ENCODE results near the gene NAV3.

The NAV3 gene

DNA sequence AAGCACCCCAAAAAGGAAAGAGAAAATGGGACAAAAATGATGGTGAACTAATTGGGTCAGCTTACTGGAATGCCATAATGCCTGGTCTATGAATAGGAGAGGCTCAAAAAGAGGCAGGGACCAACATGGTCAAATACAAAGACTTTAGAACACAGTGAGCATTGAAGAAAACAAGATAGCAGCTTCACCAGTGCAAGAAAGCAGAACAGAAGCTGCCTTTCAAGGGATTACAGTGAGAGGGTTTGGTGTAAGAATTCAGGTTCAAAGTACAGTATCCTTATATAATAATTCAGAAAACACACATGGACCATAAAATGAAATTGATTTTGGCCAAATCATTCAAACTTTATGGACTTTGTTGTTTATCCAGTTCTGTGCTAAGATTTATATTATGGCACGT, 162.1 kb downstream of the NAV3 start:
- Histone ChIP-seq H4K20me1 (ENCODE audit: control insufficient read depth, insufficient read depth, low read depth, low read length) (no peaks in the 10 kb centered on the region), H3K4me2 (ENCODE audit: low read length) (no peak overlapping the region), H3K9me2 (replicated peaks; ENCODE audit: control insufficient read depth, low read length) (no peaks in the 10 kb centered on the region), H3K27ac (ENCODE audit: low read depth, low read length) (no peak overlapping the region), H3K27me3 (ENCODE audit: control insufficient read depth, low read length) (no peaks in the 10 kb centered on the region), H3K36me3 (ENCODE audit: control insufficient read depth, low read length) (no peaks in the 10 kb centered on the region), H3K4me3 (ENCODE audit: low read length) (no peak overlapping the region), H3K79me2 (ENCODE audit: control insufficient read depth, low read length) (no peaks in the 10 kb centered on the region), H3K9me3 (ENCODE audit: control insufficient read depth, insufficient read depth, low read length) (peaks cover 3% of the 10 kb centered on the region; the same call in 1 of the 2 replicates), H3F3A (ENCODE audit: control insufficient read depth, insufficient read depth) (peaks cover 9% of the 10 kb centered on the region), H3K4me1 (ENCODE audit: control insufficient read depth, low read length) (peaks cover 29% of the 10 kb centered on the region)
- TF ChIP-seq, protein P1, sequence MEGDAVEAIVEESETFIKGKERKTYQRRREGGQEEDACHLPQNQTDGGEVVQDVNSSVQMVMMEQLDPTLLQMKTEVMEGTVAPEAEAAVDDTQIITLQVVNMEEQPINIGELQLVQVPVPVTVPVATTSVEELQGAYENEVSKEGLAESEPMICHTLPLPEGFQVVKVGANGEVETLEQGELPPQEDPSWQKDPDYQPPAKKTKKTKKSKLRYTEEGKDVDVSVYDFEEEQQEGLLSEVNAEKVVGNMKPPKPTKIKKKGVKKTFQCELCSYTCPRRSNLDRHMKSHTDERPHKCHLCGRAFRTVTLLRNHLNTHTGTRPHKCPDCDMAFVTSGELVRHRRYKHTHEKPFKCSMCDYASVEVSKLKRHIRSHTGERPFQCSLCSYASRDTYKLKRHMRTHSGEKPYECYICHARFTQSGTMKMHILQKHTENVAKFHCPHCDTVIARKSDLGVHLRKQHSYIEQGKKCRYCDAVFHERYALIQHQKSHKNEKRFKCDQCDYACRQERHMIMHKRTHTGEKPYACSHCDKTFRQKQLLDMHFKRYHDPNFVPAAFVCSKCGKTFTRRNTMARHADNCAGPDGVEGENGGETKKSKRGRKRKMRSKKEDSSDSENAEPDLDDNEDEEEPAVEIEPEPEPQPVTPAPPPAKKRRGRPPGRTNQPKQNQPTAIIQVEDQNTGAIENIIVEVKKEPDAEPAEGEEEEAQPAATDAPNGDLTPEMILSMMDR (IDR thresholded peaks at IDR 0.05; ENCODE audit: low read depth, low read length, poor library complexity, severe bottlenecking) = no peak
- TF ChIP-seq EZH2phosphoT487 (IDR thresholded peaks at IDR 0.05; ENCODE audit: borderline replicate concordance, low read length) = no peak

DNA sequence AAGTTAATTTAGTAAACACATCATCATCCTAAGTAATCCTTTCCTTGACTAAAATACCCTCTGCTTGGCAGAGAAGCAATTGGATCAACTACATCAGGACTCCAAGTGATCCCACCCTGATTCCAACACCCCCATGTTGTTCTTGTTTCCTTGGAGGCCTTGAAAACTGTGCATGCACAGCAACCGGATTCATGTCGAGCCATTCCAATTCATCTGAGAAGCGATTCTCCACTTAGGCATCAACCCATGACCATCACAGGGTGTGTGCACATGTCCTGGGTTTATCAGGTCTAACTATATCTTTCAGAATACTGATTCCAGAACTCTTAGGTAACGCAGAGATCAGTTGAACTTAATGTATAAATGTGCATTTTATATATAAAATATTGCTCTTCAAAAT, 163.0 kb downstream of the NAV3 start:
- Histone ChIP-seq H3K4me2 (ENCODE audit: low read length) (no peak overlapping the region), H3K9me3 (ENCODE audit: control insufficient read depth, insufficient read depth, low read length) (peaks cover 3% of the 10 kb centered on the region; the same call in 1 of the 2 replicates), H3F3A (ENCODE audit: control insufficient read depth, insufficient read depth) (peaks cover 18% of the 10 kb centered on the region), H3K79me2 (ENCODE audit: control insufficient read depth, low read length) (no peaks in the 10 kb centered on the region), H3K4me1 (ENCODE audit: control insufficient read depth, low read length) (peaks cover 38% of the 10 kb centered on the region), H3K27ac (ENCODE audit: low read depth, low read length) (no peak overlapping the region), H3K4me3 (ENCODE audit: low read length) (no peak overlapping the region), H3K9me2 (replicated peaks; ENCODE audit: control insufficient read depth, low read length) (no peaks in the 10 kb centered on the region), H4K20me1 (ENCODE audit: control insufficient read depth, insufficient read depth, low read depth, low read length) (no peaks in the 10 kb centered on the region), H3K27me3 (ENCODE audit: control insufficient read depth, low read length) (no peaks in the 10 kb centered on the region), H3K36me3 (ENCODE audit: control insufficient read depth, low read length) (no peaks in the 10 kb centered on the region)
- TF ChIP-seq, protein P1 (IDR thresholded peaks at IDR 0.05; ENCODE audit: low read depth, low read length, poor library complexity, severe bottlenecking) = no peak
- no peak for TF ChIP-seq EZH2phosphoT487 (IDR thresholded peaks at IDR 0.05; ENCODE audit: borderline replicate concordance, low read length)

DNA sequence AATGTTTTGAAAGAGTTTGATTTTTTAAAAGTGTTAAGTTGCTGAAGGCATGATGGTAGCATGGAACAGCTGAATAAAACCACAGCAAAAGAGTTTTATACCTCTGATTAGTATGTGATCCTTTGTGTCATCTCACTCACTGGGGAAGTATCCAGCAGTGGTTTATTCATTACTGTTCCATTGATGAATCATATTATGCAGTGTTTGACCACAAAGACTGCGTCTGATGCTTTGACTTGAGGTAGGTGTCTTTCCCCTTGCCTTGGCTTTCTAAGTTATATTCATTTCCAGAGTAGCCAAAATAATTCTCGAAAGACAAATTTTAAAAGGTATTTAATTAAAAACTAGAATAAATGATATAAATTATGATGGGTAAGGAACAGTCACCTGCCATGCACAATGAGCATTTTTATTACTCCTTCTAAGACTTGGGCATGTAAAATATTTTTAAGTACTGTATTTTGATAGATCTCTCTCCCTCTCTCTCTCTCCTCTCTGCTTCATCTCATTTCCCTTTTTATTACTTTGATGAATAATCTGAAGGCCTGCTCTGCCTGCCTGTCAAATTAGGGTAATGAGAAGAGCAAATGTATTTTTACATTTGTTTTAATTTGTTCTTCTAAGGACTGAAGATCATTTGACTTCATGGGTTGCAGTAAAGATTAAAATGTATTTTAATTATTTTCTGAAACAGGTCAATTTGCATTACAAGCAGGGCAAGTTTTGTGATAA, 164.9 kb downstream of the NAV3 start:
- no peaks in the 10 kb centered on the region for H3K36me3 ChIP-seq (ENCODE audit: control insufficient read depth, low read length)
- peaks cover 53% of the 10 kb centered on the region for H3K4me1 ChIP-seq (ENCODE audit: control insufficient read depth, low read length)
- TF ChIP-seq, protein P1 (IDR thresholded peaks at IDR 0.05; ENCODE audit: low read depth, low read length, poor library complexity, severe bottlenecking) = no peak
- TF ChIP-seq EZH2phosphoT487 (IDR thresholded peaks at IDR 0.05; ENCODE audit: borderline replicate concordance, low read length) = no peak
- H4K20me1 ChIP-seq (ENCODE audit: control insufficient read depth, insufficient read depth, low read depth, low read length) = no peaks in the 10 kb centered on the region
- no peaks in the 10 kb centered on the region for H3K27me3 ChIP-seq (ENCODE audit: control insufficient read depth, low read length)
- no peaks in the 10 kb centered on the region for H3K9me3 ChIP-seq (ENCODE audit: control insufficient read depth, insufficient read depth, low read length)
- H3K79me2 ChIP-seq (ENCODE audit: control insufficient read depth, low read length) = no peaks in the 10 kb centered on the region
- H3K9me2 ChIP-seq (replicated peaks; ENCODE audit: control insufficient read depth, low read length) = no peaks in the 10 kb centered on the region
- H3K4me2 ChIP-seq (ENCODE audit: low read length) = peak overlapping the region; percentile 62
- peak overlapping the region; percentile 18 for H3K4me3 ChIP-seq (ENCODE audit: low read length)
- peaks cover 31% of the 10 kb centered on the region for H3F3A ChIP-seq (ENCODE audit: control insufficient read depth, insufficient read depth)
- peak overlapping the region; percentile 97 for H3K27ac ChIP-seq (ENCODE audit: low read depth, low read length)
